GM10248 (cell line): ENCODE data around the gene BRSK2.

ENCODE experiments used
- CTCF ChIA-PET: fragments of 300-600 bp; sonication (Branson Sonifier 250); formaldehyde crosslinking; extraction: SDS; loops from one replicate; lab custom pipeline; 2021; ENCODE audit warnings: antibody characterized with exemption; lab: Yijun Ruan, JAX
- POLR2A ChIA-PET: fragments of 350-650 bp; sonication (Branson Sonifier 250); formaldehyde crosslinking; extraction: SDS; loops from one replicate; lab custom pipeline; 2020; ENCODE audit warnings: antibody characterized with exemption; lab: Yijun Ruan, JAX
- DNase-seq: peaks from one replicate; pipeline ENCODE4 v3.0.0; 2012; ENCODE audit errors: extremely low spot score
- TF ChIP-seq, protein P1 (sequence below): IDR thresholded peaks from 2 replicates; pipeline ENCODE4 v1.5.1; 2012; ENCODE audit warnings: mild to moderate bottlenecking, low read depth; ENCODE audit errors: extremely low read depth, missing control alignments, control extremely low read depth

Gene BRSK2

DNA sequence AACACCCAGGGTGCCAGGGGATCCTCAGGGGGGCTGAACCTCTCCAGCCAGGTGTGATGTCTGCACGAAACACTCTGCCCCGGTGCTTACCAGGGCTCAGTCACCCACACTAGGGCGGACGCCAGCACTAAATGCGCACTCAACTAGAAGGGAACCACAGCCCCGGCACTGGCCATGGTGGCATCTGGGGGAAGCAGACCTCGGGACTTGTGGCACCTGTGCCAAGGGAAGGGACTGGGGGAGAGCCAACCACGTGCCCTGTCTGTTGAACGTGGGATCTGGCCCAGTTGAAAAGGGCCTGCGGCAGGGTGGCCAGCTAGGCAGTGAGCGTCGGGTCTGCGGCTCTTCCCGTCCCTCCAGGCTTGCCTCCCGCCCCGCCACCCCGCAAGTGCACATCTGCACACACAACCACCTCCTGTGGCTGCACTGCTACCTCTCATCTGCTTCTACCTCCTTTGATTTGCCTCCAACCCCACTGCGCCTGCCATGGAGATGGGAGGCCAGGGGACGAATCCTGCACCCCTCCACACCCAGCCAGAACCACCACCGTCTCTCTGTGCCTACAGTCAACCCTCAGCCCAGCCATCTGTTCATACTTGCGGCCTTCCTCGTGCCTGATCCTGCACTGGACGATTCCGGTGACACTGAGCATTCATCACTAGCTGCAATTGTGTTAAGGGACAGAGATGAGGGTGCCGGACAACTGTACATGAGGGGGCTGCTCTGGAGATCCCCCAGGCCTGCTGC, 111.9 kb downstream of the BRSK2 start:
- TF ChIP-seq, protein P1, sequence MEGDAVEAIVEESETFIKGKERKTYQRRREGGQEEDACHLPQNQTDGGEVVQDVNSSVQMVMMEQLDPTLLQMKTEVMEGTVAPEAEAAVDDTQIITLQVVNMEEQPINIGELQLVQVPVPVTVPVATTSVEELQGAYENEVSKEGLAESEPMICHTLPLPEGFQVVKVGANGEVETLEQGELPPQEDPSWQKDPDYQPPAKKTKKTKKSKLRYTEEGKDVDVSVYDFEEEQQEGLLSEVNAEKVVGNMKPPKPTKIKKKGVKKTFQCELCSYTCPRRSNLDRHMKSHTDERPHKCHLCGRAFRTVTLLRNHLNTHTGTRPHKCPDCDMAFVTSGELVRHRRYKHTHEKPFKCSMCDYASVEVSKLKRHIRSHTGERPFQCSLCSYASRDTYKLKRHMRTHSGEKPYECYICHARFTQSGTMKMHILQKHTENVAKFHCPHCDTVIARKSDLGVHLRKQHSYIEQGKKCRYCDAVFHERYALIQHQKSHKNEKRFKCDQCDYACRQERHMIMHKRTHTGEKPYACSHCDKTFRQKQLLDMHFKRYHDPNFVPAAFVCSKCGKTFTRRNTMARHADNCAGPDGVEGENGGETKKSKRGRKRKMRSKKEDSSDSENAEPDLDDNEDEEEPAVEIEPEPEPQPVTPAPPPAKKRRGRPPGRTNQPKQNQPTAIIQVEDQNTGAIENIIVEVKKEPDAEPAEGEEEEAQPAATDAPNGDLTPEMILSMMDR, result no peak
- POLR2A ChIA-PET, result no interaction called here
- no peak for DNase-seq
- CTCF ChIA-PET, result no interaction called here

DNA sequence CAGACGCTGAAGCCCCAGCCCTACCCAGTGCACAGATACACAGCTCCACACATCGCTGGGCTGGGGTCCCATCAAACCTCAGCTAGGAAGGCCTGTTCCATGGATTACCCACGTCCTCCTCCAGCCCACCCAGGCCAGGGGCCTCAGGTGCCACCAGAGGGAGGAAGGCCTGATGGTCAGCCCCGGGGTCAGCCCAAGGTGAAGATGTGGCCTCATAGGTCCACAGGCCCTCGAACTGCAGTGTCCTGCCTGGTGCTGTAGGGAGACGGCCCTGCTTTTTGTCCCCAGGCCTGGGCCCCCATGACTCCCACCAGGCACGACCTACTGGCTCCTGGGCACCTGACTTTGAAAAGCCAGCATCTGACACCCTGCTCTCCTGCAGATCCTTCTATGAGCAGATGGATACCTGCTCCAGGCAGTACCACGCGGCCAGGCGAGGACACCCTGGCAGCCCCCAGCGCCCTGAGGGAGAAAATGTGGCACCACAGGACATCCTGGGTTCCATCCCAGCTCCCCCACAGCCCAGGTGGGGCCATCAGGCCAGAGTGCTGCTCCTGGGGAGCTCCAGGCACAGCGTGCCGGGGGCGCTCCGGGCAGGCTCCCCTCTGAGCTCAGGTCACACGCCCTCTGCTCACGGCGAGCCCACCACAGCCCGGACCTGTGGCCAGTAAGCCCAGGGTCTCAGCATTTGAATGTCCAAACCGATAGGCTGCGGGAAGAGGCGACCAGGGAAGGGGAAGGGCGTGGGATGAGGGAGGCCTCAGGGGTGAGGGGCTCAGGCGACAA, 112.6 kb downstream of the BRSK2 start:
- ChIA-PET CTCF (no interaction called here), POLR2A (no interaction called here)
- TF ChIP-seq, protein P1, result no peak
- DNase-seq, result no peak

DNA sequence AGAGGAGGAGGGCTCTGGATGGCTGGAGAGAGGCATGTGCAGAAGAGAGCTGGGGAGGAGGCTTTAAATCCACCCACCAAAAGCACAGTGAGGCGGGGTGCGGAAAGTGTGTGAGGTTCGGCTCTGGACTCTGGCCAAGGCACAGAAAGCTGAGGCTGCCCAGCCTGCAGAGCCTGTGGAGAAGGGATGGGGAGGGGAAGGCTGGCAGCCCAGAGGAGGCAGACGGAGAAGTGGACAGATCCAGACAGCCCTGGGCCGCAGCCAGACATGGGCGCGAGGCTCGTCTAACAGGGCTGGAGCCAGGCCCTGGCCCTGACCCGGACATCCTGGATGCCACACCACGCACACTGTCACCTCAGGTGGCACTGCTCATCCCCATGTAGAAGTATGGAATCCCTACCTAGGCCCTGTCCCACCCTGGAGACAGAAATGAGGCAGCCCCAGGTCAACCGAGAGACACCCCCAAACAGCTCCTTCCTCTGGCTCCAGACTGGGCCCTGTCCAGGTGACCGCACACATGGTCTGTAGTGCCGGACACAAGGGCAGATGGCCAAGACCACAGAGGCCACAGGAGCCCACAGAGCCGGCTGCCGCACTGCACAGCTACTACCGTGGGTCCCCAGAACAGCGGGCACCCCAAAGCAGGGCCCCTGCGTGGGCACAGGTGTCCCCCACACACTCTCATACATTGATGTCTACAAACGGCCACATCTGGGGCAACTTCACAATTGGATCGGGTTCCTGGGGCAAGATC, 113.4 kb downstream of the BRSK2 start:
- DNase-seq, result no peak
- ChIA-PET CTCF (no interaction called here), POLR2A (no interaction called here)
- TF ChIP-seq, protein P1, result no peak

DNA sequence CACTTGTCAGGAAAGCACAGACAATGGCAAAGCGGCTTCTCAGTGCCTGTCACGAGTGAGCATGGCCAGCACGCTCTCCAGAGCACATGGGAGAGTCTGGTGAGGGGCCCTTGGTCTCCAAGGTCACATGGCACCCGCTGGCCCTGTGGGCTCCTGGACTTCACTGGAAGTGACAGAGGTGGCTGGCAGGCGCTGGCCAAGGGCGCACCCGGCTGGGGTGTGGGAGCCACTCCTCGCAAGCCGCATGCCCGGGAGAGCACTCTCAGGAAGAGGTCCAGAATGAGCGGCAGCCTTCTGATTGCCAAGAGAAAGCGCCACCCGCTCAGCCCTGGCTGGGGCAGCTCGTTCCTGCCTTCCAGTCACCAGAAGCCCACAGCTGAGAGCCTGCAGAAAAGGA, 114.0 kb downstream of the BRSK2 start:
- no peak for DNase-seq
- ChIA-PET POLR2A (no interaction called here), CTCF (no interaction called here)
- TF ChIP-seq, protein P1, result no peak

DNA sequence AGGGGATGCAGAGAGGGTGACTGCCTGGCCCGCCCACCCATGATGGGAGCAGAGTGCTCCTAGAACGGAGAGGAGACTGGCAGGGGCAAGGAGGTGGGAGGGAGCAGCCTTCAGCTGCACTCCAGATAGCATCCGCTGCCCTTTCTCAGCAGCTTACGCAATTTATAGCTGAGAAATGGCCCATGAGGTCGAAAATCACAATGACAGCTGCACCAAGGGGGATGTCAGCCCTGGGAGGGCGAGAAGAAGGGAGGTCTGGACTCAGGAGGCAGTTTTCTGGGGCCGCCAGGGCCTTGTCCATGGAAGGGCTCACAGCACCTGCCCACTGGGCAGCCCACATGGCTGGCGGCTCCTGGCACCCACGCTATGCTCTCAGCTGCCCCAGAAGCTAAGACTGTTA, 114.4 kb downstream of the BRSK2 start:
- CTCF ChIA-PET, result interaction anchor here (1.0 kb wide), 1 partner anchor 11 kb away, joined by 6 read pairs; no protein-coding TSS in a partner anchor
- POLR2A ChIA-PET, result no interaction called here
- TF ChIP-seq, protein P1, result no peak
- DNase-seq, result no peak
